ENCODE measurements around the gene SFXN5. TPM values are rescaled to one million over a fixed set of nuclear protein-coding genes. Genes with fewer than 3 reads are reported as not detected.

The SFXN5 gene
- total RNA-seq, 1 experiment from 2014 or later, result 6.0 TPM

GRCh38 chr2:72975017-72975416, 96.5 kb downstream of the SFXN5 start:
- Mint-ChIP-seq H3K36me3 (ENCODE audit: insufficient read depth, unreplicated experiment) (peaks cover 12% of the 10 kb centered on the region), H3K4me1 (ENCODE audit: insufficient read depth, unreplicated experiment) (no peaks in the 10 kb centered on the region), H3K4me3 (ENCODE audit: unreplicated experiment) (no peak overlapping the region), H3K27me3 (ENCODE audit: insufficient read depth, unreplicated experiment) (no peaks in the 10 kb centered on the region), H3K27ac (ENCODE audit: low read depth, unreplicated experiment) (no peak overlapping the region), H3K9me3 (ENCODE audit: unreplicated experiment) (no peaks in the 10 kb centered on the region)
- TF ChIP-seq, protein P1, sequence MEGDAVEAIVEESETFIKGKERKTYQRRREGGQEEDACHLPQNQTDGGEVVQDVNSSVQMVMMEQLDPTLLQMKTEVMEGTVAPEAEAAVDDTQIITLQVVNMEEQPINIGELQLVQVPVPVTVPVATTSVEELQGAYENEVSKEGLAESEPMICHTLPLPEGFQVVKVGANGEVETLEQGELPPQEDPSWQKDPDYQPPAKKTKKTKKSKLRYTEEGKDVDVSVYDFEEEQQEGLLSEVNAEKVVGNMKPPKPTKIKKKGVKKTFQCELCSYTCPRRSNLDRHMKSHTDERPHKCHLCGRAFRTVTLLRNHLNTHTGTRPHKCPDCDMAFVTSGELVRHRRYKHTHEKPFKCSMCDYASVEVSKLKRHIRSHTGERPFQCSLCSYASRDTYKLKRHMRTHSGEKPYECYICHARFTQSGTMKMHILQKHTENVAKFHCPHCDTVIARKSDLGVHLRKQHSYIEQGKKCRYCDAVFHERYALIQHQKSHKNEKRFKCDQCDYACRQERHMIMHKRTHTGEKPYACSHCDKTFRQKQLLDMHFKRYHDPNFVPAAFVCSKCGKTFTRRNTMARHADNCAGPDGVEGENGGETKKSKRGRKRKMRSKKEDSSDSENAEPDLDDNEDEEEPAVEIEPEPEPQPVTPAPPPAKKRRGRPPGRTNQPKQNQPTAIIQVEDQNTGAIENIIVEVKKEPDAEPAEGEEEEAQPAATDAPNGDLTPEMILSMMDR (IDR thresholded peaks at IDR 0.05; ENCODE audit: unreplicated experiment), result no peak
- ChIA-PET POLR2A (no interaction called here), CTCF (interaction anchor here (0.6 to 5.4 kb wide), 11 partner anchors 12 to 205 kb away, joined by 3 to 90 read pairs (median 6); no protein-coding TSS in a partner anchor)
- DNase-seq (ENCODE audit: unreplicated experiment), result no peak
- no TSS peak for BruUV-seq (replicated peaks)
- intact Hi-C loops (cut with micrococcal nuclease), result no loop called here

- CTCF ChIA-PET, result interaction anchor here (0.6 to 5.4 kb wide), 35 partner anchors 8 to 1313 kb away, joined by 3 to 90 read pairs (median 4); no protein-coding TSS in a partner anchor
- TF ChIP-seq, protein P1 (IDR thresholded peaks at IDR 0.05; ENCODE audit: unreplicated experiment), result no peak
- H3K27ac Mint-ChIP-seq (ENCODE audit: low read depth, unreplicated experiment), result no peak overlapping the region
- intact Hi-C loops (cut with micrococcal nuclease), result no loop called here
- H3K36me3 Mint-ChIP-seq (ENCODE audit: insufficient read depth, unreplicated experiment), result peaks cover 12% of the 10 kb centered on the region
- DNase-seq (ENCODE audit: unreplicated experiment), result no peak
- POLR2A ChIA-PET, result no interaction called here
- H3K4me1 Mint-ChIP-seq (ENCODE audit: insufficient read depth, unreplicated experiment), result no peaks in the 10 kb centered on the region
- no peaks in the 10 kb centered on the region for H3K9me3 Mint-ChIP-seq (ENCODE audit: unreplicated experiment)
- H3K4me3 Mint-ChIP-seq (ENCODE audit: unreplicated experiment), result no peak overlapping the region
- no TSS peak for BruUV-seq (replicated peaks)
- no peaks in the 10 kb centered on the region for H3K27me3 Mint-ChIP-seq (ENCODE audit: insufficient read depth, unreplicated experiment)
Observed at GRCh38 chr2:72974436-72974754, 97.1 kb downstream of the SFXN5 start.

- BruUV-seq (replicated peaks), result no TSS peak
- Mint-ChIP-seq H3K4me3 (ENCODE audit: unreplicated experiment) (no peak overlapping the region), H3K9me3 (ENCODE audit: unreplicated experiment) (no peaks in the 10 kb centered on the region), H3K4me1 (ENCODE audit: insufficient read depth, unreplicated experiment) (no peaks in the 10 kb centered on the region), H3K27me3 (ENCODE audit: insufficient read depth, unreplicated experiment) (no peaks in the 10 kb centered on the region), H3K36me3 (ENCODE audit: insufficient read depth, unreplicated experiment) (peaks cover 12% of the 10 kb centered on the region), H3K27ac (ENCODE audit: low read depth, unreplicated experiment) (no peak overlapping the region)
- intact Hi-C loops (cut with micrococcal nuclease), result loop anchor here (1.0 kb wide), 1 partner anchor 82 kb away; no protein-coding TSS in a partner anchor
- DNase-seq (ENCODE audit: unreplicated experiment), result peak; percentile 64
- ChIA-PET POLR2A (interaction anchor here (0.7 to 0.9 kb wide), 2 partner anchors 79 to 81 kb away, joined by 3 read pairs; no protein-coding TSS in a partner anchor), CTCF (interaction anchor here (0.6 to 5.4 kb wide), 39 partner anchors 8 to 1314 kb away, joined by 3 to 90 read pairs (median 4); partner anchors contain the start of gene SPR)
- TF ChIP-seq, protein P1 (IDR thresholded peaks at IDR 0.05; ENCODE audit: unreplicated experiment), result peak; percentile 85
Observed at GRCh38 chr2:72973566-72974435, 97.7 kb downstream of the SFXN5 start.

DNA sequence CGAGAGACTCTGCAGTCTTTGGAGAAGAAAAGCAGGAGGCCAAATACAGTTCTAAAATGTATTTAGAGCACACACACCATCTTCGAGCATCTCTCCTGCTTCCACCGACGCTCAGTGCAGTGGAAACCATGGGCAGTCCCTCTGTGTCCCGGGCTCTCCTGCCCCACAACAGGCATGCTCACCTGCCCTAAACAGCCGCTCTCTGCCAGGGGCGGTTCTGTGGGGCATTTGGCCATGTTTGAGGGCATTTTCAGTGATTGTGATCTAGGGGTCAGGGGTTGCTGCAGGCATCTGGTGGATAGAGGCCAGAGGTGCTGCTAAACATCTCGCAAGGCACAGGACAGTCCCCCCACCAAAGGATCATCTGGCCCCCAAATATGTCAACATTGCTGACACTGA, 98.4 kb downstream of the SFXN5 start:
- intact Hi-C loops (cut with micrococcal nuclease), result loop anchor here (1.0 kb wide), 1 partner anchor 81 kb away; no protein-coding TSS in a partner anchor

More for the DNA sequence above, 98.4 kb downstream of the SFXN5 start:
- H3K9me3 Mint-ChIP-seq (ENCODE audit: unreplicated experiment), result no peaks in the 10 kb centered on the region
- H3K4me1 Mint-ChIP-seq (ENCODE audit: insufficient read depth, unreplicated experiment), result no peaks in the 10 kb centered on the region
- ChIA-PET CTCF (interaction anchor here (0.8 to 5.4 kb wide), 15 partner anchors 9 to 223 kb away, joined by 3 to 90 read pairs (median 6); partner anchors contain the start of gene SPR), POLR2A (interaction anchor here (0.7 to 0.9 kb wide), 2 partner anchors 79 to 80 kb away, joined by 3 read pairs; no protein-coding TSS in a partner anchor)
- BruUV-seq (replicated peaks), result no TSS peak
- peaks cover 12% of the 10 kb centered on the region for H3K36me3 Mint-ChIP-seq (ENCODE audit: insufficient read depth, unreplicated experiment)
- no peak for DNase-seq (ENCODE audit: unreplicated experiment)
- no peaks in the 10 kb centered on the region for H3K27me3 Mint-ChIP-seq (ENCODE audit: insufficient read depth, unreplicated experiment)
- H3K4me3 Mint-ChIP-seq (ENCODE audit: unreplicated experiment), result no peak overlapping the region
- TF ChIP-seq, protein P1 (IDR thresholded peaks at IDR 0.05; ENCODE audit: unreplicated experiment), result no peak
- no peak overlapping the region for H3K27ac Mint-ChIP-seq (ENCODE audit: low read depth, unreplicated experiment)

All from MCF 10A (cell line).